NCI-H146 (cell line): ENCODE results near the gene AADAT.
A peak's percentile ranks its signal among the peaks of the same experiment; 100 is the strongest.
"Not testable (repeated sequence)": the region's sequence is repeated elsewhere in the genome, so short reads cannot be mapped to it uniquely, and the experiment has no call there.

ENCODE experiments used
- DNase-seq: peaks from one replicate; lab custom pipeline; 2025; lab: John Stamatoyannopoulos, UW

Gene AADAT

GRCh38 chr4:170089668-170090351, at the start of gene AADAT:
AADAT (minus strand) TSS chr4:170089956; CDS start chr4:170089690, 266 bp downstream.
- DNase-seq = peak; percentile 74

DNA sequence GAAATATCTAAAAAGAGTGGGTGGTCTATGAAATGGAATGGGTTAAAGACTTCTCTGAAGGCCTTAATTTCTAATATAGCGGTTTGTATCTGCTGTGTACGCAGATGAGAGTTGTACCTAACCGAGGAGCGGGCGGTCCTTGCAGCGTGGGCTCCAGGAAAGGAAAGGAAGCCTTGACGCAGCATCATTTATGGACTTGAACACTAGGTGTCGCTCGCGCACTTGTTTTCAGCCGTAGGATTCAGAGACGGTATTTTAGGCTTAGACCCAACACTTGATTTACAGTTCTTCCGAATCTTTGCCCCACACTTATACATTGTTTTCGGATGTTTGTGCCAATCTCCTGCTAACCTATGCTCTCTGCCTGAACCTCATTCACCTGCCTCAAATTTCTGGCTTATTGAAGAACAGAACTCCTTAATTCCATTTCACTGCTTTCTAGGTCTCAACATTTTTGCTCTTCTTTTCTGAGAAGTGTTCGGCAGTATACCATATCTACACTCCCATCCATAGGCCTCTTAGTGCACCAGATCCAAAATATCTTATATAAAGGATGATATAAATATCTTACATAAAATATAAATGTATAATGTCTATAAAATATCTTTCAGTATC, 48.9 kb upstream of the AADAT start:
- peak; percentile 54 for DNase-seq

DNA sequence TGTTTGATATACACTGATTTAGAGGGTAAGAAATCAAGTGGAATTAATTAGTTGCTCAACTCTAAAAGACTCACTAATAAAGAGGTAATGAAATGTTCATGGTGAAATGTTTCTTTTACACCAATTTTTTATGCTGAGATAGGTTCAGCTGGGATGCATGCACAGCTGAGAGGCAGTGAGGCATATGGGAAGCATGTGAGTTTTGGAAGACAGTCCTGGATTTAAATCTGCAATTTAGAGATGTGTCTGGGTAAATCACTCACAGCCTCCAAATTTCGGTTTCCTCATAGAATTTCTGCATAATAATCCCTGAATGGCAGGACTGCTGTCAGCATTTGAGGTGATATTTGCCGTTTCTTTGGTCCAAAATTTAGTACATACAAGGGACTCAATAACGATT, 48.2 kb upstream of the AADAT start:
- DNase-seq = no peak

- DNase-seq = no peak
Observed at GRCh38 chr4:170137466-170137865, 47.7 kb upstream of the AADAT start.

- DNase-seq = no peak
Observed at GRCh38 chr4:170134821-170135220, 45.1 kb upstream of the AADAT start.

GRCh38 chr4:170128219-170128804, 38.6 kb upstream of the AADAT start:
- no peak for DNase-seq

- DNase-seq = no peak
Observed at GRCh38 chr4:170127758-170128157, 38.0 kb upstream of the AADAT start.

DNA sequence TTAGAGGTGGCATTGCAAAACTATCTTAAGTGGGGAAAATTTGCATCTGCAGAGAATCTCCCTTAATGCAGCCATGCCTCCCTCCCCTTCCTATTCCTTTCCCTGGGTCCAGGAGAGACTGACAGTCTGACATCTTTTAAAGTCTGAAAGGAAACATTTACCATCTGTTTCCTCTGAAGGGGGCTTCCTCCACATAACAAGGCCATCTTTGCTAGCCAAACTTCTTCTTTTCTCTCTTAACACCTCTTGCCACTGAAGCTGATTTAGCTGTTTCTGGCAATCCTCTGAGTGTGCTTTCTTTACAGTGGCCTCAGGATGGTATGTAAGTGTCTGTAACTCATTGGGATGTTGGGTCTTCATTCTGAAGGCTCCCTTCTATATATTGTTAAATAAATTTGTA, 34.6 kb upstream of the AADAT start:
- DNase-seq = no peak

- no peak for DNase-seq
Observed at GRCh38 chr4:170122252-170122651, 32.5 kb upstream of the AADAT start.

- no peak for DNase-seq
Observed at GRCh38 chr4:170114636-170115035, 24.9 kb upstream of the AADAT start.

- not testable (repeated sequence) for DNase-seq
Observed at GRCh38 chr4:170114183-170114582, 24.4 kb upstream of the AADAT start.

- DNase-seq = no peak
Observed at GRCh38 chr4:170111546-170111945, 21.8 kb upstream of the AADAT start.

- no peak for DNase-seq
Observed at GRCh38 chr4:170111085-170111484, 21.3 kb upstream of the AADAT start.

DNA sequence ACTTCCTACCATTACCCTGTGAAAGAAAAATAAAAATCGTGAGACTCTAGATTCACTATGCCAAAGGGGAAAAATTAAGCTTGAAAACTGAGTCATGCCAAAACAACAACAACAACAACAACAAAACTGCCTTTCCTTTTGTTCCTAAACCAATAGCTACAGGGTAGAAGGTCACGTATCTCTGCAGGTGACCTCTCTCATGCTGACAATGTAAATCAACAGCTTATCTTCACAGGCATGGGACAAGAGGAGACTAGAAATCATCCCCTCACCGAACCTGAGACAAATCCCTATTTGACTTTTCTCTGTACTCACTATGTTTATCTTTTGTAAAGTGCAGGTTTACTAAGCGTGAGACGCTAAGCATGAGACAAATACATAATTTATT, 20.5 kb upstream of the AADAT start:
- no peak for DNase-seq

DNA sequence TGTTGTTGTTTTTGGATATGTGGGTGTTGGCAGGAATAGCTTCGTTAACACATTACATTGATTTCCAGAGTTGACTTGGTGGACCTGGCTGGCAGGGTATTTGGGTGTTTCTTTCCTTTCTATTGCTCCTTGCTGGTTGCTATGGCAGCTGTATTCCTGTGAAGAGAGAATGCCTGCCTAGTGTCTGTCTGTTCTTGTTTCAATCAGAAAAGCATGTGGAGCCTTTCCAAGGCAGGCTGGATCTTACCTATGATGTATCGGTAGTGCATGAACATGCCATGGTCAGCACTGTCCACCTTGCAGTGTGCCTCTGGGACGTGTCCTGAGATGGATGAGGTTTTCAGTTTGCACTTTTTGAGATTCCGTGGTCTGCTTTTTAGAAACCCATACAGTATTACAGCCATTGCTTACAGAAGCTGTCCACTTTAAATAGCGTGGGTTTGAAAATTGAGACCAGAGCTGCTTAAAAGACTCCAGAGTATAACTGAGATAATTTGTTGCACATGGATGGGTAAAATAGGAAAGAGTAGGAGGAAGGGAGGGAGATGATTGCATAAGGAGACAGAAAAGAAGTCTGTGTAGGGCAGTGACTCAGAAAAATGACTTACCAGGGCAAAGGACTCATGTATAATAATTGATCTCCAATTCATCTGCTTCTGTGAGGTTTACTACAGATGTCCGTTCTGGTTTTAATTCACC, 20.0 kb upstream of the AADAT start:
- DNase-seq = no peak

- no peak for DNase-seq
Observed at GRCh38 chr4:170106900-170107299, 17.1 kb upstream of the AADAT start.

- no peak for DNase-seq
Observed at GRCh38 chr4:170102426-170102825, 12.7 kb upstream of the AADAT start.

DNA sequence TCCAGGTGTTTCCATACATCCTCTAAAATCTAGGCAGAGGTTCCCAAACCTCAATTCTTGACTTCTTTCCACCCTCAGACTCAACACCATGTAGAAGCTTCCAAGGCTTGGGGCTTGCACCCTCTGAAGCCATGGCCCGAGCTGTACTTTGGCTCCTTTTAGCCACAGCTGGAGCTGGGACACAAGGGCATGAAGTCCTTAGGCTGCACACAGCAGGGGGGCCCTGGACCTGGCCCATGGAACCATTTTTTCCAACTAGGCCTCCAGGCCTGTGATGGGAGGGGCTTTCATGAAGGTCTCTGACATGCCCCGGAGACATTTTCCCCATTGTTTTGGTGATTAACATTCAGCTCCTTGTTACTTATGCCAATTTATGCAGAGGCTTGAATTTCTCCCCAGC, 8.4 kb upstream of the AADAT start:
- DNase-seq = not testable (repeated sequence)

DNA sequence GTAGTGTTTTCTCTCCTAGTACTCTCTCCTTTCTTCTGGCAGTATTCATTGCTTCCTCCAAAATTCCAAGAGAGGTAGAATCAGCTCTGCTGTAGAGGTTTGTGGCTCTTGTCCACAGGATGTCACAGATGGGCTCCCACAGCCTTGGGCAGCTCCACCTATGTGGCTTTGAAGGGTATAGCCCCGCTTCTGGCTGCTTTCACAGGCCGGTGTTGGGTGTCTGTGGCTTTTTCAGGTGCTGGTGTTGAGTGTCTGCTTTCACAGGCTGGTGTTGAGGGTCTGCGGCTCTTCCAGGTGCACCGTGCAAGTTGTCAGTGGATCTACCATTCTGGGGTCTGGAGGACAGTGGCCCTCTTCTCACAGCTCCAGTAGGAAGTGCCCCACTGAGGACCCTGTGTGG, 7.9 kb upstream of the AADAT start:
- DNase-seq = no peak

GRCh38 chr4:170093973-170094535, 4.3 kb upstream of the AADAT start:
- DNase-seq = no peak

- no peak for DNase-seq
Observed at GRCh38 chr4:170091069-170091696, 1.4 kb upstream of the AADAT start.
